22Rv1 (cell line): ENCODE measurements around the gene PALM.
A peak's percentile ranks its signal among the peaks of the same experiment; 100 is the strongest.

Experiments
- CTCF ChIP-seq: fragments of 450-650 bp; IDR thresholded peaks from 2 replicates; pipeline ENCODE4 v1.5.1; 2017; ENCODE audit warnings: mild to moderate bottlenecking
- ZFX ChIP-seq: fragments of 450-650 bp; IDR thresholded peaks from 2 replicates; pipeline ENCODE4 v1.6.1; 2017; ENCODE audit warnings: antibody characterized with exemption, borderline replicate concordance

GRCh38 chr19:708154-709143 lies at the start of gene PALM:
- TF ChIP-seq CTCF (peak; percentile 49), ZFX (no peak)
